GM21723 (cell line): Measurements from ENCODE around the gene GMDS.
A peak's percentile ranks its signal among the peaks of the same experiment; 100 is the strongest.

Experiments used
- ATAC-seq: cut with Tn5 transposase; IDR thresholded peaks from one replicate; pipeline ENCODE4 v1.9.1; 2021; ENCODE audit warnings: mild to moderate bottlenecking, moderate library complexity; ENCODE audit not compliant: unreplicated experiment

GMDS gene

DNA sequence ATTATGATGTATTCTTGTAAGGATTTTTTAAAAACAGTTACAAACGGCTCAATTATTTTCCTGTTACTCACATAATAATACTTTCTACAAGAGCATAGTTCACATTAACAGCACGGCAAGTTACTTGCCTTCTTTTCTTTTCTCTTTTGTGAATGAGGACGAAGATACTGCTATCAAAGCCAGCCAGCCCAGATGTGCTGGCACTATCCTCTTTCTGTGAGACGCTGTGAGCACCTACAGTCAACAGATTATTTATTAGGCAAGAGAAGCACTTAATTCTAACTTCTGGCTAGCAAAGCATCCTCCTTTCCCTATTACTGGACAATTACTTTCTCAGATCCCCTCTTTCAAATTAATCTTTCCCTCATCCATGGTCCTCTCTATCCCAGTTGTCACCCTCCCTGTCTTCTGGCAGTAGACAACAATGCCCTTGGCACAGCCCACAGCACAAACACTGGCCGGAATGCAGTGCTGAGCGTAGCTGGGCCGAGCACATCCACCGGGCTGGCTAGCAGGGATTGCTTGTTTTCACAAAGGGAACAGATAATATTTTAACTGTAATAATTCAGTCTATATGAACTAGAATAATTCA, 373.6 kb downstream of the GMDS start:
- ATAC-seq: no peak

DNA sequence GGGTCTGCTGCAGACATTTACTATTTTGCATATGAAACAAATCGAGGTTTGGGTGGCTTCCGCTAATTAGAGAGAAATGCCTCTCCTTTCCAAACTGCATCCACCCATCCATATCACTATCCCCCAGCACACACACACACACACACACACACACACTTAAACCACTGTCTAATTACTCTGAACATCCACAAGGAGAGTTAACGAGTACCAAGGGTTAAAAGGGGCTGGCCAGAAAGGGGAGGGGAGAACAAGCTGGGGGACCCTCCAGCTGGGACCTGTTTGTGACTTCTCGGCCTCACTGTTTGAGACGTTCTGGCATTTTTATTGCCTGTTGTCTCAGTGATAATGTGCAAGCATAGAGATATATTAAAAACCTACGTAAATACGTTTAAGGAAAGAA, 374.5 kb downstream of the GMDS start:
- ATAC-seq: no peak

DNA sequence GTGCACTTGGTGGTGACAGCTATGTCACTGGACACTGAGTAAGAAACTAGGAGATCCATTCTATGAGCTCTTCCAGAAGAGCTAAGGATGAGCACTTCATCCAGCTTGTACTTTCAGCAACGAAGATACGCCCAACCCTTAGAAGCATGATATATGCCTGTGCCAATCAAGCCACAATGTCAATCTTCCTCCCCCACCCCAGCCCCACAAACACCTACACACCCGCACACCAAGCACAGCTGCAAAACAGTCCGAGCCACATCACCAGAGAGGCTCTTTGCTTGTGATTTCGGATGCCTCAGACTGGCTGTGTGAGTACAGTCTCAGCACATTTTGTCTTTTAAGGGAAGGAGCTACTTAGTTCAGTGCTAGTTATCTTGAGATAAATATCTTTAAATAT, 375.2 kb downstream of the GMDS start:
- no peak for ATAC-seq

DNA sequence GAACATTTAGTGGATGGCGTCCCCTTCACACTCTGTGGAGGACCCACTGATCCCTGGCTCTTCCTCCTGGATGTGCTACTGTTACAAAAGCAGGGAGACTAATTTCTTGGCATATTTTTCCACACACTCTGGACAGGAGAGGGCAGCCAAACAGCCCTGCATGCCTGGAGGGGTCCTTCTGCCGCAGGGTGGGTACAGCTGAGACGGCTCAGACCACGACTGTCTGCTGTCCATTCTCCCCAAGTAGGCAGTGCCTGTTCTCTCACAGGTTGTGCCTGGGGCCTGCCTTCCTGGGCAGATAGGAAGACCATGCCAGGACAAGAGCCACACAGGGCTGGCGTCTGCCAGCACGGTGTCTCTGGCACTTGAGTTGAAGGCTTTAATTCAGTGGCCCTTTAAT, 375.6 kb downstream of the GMDS start:
- no peak for ATAC-seq

DNA sequence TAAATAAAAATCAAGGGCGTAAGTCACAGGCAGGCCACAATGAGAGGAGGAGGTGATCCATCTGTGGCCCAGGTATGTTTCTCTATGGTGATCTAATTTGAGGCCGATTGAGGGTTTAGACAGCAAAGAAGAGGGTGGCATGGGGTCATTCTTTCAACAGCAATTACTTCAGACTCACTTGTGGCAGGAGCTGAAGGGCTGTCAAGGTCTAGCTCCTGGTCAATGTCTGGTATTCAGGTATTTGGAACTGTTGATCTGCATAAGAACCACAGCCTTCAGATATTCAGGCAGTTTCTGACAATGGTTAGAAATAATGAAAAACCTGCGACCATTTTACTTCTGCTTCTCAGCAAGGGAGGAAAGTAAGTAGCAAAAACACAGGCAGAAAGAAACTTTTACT, 376.1 kb downstream of the GMDS start:
- ATAC-seq: peak; percentile 27

DNA sequence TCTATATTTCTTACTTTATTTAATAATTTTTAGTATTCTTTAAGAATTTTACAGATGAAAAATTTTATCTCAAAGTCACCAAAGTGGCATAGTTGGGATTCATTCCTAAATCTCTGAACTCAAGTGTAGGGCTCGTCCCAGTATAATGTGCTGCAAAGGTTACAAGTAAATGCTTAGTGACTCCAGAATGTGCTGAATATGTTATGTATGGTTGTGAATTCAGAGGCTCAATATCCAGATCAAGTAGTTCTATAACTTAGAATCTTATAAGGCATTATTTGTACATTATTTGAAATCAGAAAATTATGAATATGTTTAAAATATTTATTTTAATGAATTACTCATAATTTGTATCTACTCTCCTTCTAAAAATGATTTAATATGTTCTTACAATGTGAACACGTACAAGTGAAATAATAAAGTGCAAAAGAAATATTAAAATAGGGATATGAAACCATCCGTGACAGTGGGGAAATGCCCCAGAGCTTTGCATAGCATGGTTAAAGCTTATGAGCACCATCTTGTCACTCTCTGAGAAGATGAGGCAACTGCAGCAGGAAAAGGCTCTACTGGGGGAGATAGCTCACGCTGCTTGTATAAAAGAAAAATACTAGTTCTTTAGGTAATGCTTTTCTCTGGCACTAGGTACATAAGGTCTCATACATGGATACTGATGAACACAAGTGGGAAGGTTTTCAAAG, 376.7 kb downstream of the GMDS start:
- peak; percentile 90 for ATAC-seq

DNA sequence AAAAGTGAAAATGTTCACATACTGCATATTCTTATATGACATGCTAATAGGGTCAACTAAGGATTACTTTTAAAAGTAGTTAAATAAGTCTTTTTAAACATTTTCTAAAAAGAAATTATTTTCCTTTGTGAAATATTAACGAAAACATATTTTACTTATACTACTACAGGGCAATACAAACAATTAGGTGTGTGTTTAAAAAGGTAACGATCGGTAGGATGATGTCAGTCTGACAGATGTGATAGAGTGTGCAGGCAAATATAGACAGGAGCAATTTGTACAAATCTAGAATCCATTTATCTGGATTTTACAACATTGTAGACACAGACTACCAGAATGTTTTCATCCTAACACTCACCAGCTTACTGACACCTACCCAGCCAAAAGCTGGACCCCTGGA, 378.2 kb downstream of the GMDS start:
- no peak for ATAC-seq

DNA sequence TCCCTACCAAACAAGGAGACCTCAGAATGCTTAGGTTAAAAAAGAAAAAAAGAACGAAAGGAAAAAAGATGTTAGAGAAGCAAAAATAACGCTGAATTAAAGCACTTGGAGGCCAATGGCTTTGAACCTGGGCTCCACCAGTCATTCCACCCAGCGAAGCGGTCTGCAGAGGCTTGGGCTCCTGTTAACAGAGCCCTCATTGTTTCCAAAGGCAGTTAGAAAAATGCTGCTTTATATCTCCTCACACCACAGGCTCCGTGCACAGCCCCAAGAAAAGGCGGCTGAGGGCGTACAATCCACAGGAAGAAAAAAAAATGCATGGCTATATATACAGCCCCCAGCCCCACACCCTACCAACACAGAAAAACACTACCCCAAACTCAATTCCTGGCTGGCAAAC, 379.8 kb downstream of the GMDS start:
- no peak for ATAC-seq

DNA sequence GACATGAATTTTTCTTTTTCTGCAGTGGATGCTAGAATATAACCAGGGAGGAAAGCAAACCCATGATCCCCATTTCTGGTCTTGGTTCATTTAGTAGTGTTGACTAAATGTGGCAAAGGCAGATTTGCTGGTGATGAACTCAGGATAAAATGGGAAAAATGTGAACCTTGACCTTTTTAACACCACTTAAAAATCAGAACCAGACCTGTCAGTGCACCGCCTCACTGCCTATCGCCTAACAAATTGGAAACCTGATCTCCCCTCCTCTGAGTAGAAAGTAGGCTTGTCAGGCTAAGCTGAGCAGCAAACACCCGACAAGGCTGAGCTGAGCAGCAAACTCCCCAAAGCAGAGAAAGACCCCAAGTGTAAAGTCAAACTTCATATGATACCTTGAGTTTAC, 380.9 kb downstream of the GMDS start:
- ATAC-seq: no peak

DNA sequence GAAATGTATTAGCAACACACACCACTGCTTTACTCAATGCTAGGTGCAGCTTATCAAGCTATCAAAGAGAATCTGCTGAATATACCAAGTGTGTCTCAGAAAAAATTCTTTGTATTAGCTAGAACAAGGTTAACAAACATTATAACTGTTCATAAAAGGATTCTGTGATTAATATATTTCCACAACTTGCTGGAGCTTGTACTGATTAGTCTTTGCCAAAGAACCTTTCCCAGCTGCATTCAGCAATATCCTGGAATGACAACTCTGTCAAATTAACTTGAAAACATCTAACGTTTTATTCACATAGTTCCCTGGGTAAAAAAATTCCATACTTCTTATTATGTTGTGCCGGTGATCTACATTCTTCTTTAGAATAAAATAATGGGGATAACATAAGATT, 383.0 kb downstream of the GMDS start:
- no peak for ATAC-seq

DNA sequence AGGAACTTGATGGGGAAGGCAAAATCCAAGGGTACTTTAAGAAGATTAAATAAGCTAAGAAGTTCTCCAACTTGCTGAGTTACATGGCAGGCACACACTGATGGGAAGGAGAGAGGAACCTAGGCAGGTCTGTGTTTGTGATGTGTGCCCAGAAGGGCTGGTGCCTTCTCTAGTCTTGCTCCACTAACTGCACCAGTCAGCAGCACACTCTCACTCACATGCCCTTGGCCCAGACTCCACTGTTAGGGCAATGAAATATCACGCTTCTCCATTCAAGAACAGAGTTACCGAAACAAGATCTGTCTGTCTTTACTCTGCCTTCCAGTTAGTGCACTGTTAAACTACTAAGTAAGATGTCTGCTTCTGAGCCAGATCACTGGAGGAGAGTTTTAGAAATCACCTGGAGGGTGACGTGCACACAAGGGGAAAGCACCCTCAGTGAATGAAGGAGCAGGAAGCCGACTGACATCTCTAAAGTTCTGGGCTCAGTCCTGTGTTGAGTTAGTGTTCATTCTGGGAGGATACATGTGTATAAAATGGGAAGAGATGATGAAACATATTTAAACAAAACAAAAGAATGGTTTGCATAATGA, 384.6 kb downstream of the GMDS start:
- ATAC-seq: no peak

DNA sequence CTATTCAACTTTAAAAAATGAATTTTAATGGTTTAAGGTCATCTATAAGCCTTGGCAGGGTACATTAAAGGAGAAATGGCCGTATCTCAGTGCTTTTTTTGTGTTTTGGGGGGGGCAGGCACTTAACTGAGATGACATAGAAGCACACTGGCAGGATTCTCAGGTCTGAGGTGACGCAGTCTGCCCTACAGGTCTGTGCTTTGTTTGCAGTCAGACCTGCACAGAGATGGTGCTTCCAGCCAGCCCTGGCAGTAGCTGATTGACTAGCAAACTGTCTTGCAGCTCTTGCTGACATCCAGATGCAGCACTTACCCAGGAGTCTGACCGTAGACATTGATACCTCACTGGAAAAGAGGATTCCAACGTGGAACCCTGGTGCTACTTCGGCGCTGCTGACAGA, 386.5 kb downstream of the GMDS start:
- ATAC-seq: no peak

DNA sequence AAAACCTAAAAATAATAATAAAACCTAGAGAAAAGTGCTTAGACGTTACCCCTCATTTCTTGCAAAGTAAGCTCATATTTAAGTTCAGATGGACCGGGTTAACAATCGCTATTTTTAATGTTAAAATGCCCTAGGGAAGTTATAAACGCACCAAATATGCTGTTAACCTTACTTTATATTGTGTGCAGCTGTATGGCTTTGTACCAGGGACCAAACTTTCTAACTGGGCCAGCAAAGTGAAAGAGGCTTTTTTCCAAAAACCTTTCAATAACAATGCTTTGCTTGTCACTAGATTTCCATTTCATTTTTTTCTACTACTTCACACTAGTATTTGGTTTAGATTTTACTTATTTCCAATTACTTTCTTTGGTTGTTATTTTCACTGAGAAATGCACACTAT, 387.2 kb downstream of the GMDS start:
- ATAC-seq: no peak

DNA sequence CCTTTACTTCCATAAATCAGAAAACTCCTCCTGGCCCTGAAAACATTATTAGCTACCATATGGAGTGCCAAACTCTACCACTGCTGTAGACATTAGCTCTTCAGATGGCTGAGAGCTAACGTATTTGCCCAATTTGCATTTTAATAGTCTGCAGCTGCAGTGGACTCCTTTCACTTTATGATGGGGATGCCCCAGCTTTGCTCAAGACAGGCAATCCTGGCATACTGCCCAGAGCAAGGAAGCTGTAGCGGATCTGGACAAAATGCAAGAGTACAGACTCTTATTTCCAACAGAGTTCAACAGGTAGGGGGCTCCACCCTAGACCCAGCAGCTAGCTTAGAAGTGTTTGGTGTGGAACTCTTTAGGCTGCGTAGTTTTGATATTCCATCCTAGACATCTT, 389.0 kb downstream of the GMDS start:
- ATAC-seq: peak; percentile 92

DNA sequence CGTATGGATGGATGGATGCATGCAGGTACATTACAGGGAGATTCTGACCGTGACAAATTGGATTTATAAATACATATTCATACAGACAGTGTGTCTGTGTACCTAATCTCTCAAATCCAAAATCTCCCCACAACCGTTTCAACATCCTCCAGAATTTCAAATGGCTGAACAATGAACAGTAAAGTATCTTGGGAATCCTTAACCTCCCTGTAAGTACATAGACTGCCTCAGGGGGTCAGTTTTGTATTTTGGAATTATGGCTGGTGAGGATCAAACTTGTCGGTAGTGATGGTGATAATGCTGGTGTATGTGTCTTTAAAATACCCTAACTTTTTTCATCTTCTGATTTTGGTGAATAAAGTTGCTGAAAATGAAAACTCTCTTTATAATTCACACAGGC, 389.5 kb downstream of the GMDS start:
- ATAC-seq: peak; percentile 6

DNA sequence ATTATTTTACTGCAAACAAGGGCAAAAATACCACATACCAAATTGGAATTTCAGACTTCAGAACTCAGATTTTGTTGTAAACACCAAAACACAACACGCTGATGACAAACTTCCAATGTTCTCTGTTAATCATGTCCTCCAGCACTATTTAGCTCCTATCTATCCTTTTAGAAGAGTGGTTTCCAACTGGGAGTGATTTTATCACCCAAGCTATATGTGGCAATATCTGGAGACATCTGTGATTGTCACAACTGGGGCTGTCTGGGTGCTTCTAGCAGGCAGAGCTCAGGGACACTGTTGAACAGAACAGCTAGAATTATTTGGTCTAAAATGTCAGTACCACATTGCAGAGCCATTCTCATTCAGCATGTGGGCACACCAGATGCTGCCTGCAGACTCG, 391.1 kb downstream of the GMDS start:
- ATAC-seq: no peak

DNA sequence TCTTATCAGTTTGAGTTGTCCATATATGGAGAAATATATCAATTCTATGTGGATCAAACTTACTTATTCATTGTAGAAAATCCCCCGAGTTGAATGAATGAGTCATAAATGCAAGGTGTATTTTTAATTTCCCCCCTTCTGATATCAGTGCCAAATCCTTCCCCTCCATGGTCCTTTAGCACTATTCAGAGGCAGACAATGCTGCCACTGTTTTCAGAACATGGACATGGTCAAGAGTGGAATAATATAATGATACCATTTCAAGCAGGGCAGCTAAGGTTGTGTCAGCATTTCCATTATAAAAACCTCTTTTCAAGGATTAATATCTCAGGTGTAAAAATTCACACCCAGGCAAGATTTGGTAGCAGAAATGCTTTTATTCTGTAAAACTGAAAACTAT, 391.6 kb downstream of the GMDS start:
- no peak for ATAC-seq

DNA sequence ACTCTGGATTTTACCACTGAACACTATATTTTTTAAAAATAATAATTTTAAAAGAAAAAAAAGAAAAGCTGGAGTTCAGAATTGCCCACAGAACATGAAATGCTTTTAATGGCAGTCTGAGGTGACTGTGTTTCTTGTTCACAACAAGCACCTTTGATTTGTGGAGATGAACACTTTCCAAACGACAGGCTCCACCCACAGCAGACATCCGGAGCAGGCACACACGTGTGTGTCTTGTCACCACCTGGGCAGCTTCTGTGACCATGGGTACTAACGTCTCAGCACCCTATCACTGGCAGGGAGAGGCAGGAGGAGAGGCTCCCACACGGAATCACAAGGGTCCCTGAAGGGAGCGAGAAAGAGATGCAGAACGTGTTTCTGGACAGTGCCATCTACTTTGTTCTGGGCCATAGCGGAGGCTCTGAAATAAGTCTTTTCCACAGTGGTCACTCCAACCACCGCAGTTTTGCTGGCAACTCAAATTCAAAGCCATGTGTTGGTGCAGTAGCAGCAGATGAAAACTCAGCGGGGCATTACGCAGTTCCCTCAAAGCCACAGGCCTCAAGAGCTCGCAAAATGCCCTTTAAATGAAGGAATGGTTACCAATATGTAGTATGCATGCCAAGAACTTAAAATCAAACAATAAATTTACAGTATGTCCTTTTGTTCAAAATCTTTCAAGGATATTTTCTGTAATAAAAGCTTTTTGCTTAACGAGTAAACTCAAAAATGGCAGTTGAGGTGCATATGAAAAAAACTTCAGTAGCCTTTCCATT, 393.5 kb downstream of the GMDS start:
- no peak for ATAC-seq

DNA sequence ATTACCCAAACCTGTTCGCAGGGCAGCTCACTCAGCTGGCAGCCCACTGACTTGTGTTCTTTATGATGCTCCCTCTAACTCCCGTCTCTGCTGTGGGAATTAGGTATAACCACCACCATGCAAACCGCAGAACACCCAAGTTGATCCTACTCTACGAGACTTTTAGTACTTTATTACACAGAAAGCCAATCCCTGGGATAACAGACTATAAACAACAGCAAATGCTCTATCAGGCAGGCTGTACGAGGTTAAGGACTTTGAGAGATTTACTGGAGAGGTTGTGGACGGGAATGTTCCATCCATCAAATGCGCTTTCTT, 394.6 kb downstream of the GMDS start:
- ATAC-seq: no peak

DNA sequence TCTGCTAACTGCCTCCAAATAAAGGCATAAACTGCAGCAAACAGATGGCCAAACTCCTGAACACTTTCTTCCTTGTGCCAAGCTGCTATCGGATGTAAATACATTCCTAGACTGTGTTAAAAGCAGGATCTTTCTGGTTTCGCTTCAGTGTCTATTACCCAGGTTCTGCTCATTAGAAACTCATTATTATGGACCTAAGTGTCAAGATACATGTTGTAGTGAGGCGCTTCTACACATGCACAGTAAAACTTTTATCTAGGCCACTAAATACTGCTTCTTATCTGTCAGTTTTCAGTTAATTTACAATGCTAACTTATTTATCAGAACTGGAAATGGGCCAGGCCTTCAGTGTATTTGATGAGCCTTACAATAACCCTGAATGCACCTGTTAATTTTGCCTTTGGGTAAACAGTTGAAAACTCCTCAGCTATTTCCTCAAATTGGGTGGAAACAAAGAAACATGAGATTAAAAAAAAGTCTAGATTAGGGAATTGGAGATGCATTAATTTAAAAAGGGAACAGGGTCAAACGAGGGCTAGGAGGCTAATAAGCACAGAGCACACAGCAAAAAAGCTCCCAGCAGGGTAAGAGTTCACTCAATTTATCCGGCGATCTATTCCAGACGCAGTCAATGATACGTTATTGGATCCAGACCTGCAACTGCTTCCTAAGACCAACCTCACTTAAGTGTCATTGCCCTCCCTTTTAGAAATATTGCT, 395.1 kb downstream of the GMDS start:
- ATAC-seq: no peak

DNA sequence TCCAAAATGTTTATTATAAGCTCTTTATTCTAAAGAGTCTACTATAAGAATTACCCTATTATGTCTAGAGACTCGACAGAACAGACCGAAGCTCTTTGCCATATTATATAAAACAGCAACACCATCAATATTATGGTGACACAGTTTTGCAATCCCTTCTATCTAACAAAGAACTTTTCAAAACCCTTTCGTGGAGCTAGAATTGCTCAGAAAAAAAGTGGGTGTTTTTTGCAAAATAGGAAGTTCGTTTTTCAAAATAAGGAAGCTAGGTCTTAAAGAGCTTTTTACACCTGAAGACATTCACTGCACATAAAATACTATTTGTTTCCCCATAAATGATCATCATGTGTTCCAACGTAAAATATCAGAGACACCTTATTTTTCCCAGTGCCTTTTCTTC, 395.7 kb downstream of the GMDS start:
- ATAC-seq: no peak
